GM18867 (cell line): ENCODE measurements around the gene SUPT20H.

Experiments
- ATAC-seq: cut with Tn5 transposase; IDR thresholded peaks from one replicate; pipeline ENCODE4 v1.9.1; 2021; ENCODE audit warnings: mild to moderate bottlenecking, moderate library complexity; ENCODE audit not compliant: unreplicated experiment

The SUPT20H gene

GRCh38 chr13:37009692-37010091, 49.8 kb downstream of the SUPT20H start:
- no peak for ATAC-seq

- ATAC-seq: no peak
Observed at GRCh38 chr13:37001921-37002250, 57.6 kb downstream of the SUPT20H start.

GRCh38 chr13:36999054-36999714, 60.3 kb downstream of the SUPT20H start, which contains the start of gene ALG5:
Gene ALG5, minus strand, starts transcription at chr13:36999340. Its CDS starts 40 bp downstream, at chr13:36999300.
- peak; percentile 65 for ATAC-seq

- no peak for ATAC-seq
Observed at GRCh38 chr13:36998624-36999041, 60.9 kb downstream of the SUPT20H start.

GRCh38 chr13:36997716-36998427, 61.6 kb downstream of the SUPT20H start:
- ATAC-seq: no peak

- ATAC-seq: no peak
Observed at GRCh38 chr13:36992362-36992761, 67.1 kb downstream of the SUPT20H start.

GRCh38 chr13:36986462-36987240, 72.8 kb downstream of the SUPT20H start:
- no peak for ATAC-seq

GRCh38 chr13:36981156-36981743, 78.2 kb downstream of the SUPT20H start:
- peak; percentile 66 for ATAC-seq

GRCh38 chr13:36979361-36980050, 80.0 kb downstream of the SUPT20H start:
- no peak for ATAC-seq

- ATAC-seq: no peak
Observed at GRCh38 chr13:36975172-36975571, 84.3 kb downstream of the SUPT20H start.

- ATAC-seq: peak; percentile 80
Observed at GRCh38 chr13:36973621-36974295, 85.7 kb downstream of the SUPT20H start.

GRCh38 chr13:36973009-36973408, 86.5 kb downstream of the SUPT20H start:
- no peak for ATAC-seq

- ATAC-seq: no peak
Observed at GRCh38 chr13:36966404-36966803, 93.1 kb downstream of the SUPT20H start.

- no peak for ATAC-seq
Observed at GRCh38 chr13:36965767-36966166, 93.7 kb downstream of the SUPT20H start.

GRCh38 chr13:36959456-36960116, 99.9 kb downstream of the SUPT20H start:
- ATAC-seq: no peak
